ENCODE data around the gene SLC25A11.

The SLC25A11 gene

GRCh38 chr17:4901108-4901647, 38.7 kb downstream of the SLC25A11 start:
- Histone ChIP-seq H3K27me3 (ENCODE audit: insufficient read depth, low read length, poor library complexity) (no peaks in the 10 kb centered on the region), H3K36me3 (ENCODE audit: insufficient read depth, low read length) (peaks cover 12% of the 10 kb centered on the region), H3K4me1 (ENCODE audit: insufficient read depth, low read length) (peaks cover 20% of the 10 kb centered on the region), H4K20me1 (ENCODE audit: insufficient read depth, low read length) (peaks cover 3% of the 10 kb centered on the region), H3K79me2 (ENCODE audit: insufficient read depth, low read length) (no peaks in the 10 kb centered on the region), H3K4me3 (ENCODE audit: low read depth in 1 of 2, low read length in 2 of 2) (no peak overlapping the region), H3K9me3 (ENCODE audit: insufficient read depth, low read length, severe bottlenecking) (no peaks in the 10 kb centered on the region), H3K27ac (ENCODE audit: low read length) (no peak overlapping the region), H2AFZ (ENCODE audit: low read depth, low read length) (no peak overlapping the region), H3K4me2 (ENCODE audit: insufficient read depth, low read length) (no peak overlapping the region), H3K9ac (ENCODE audit: low read depth, low read length) (no peak overlapping the region)
- DNase-seq (no peak), ATAC-seq (ENCODE audit: insufficient read depth, low read depth) (no peak)
- TF ChIP-seq EZH2 (IDR thresholded peaks at IDR 0.05; ENCODE audit: borderline replicate concordance, low read depth, low read length, severe bottlenecking) (no peak), CTCF (IDR thresholded peaks at IDR 0.05; ENCODE audit: borderline replicate concordance, extremely low read depth, low read length, poor library complexity, severe bottlenecking) (no peak)

GRCh38 chr17:4900231-4901107, 39.4 kb downstream of the SLC25A11 start:
- H3K4me3 ChIP-seq (ENCODE audit: low read depth in 1 of 2, low read length in 2 of 2): no peak overlapping the region
- no peaks in the 10 kb centered on the region for H3K9me3 ChIP-seq (ENCODE audit: insufficient read depth, low read length, severe bottlenecking)
- H3K27ac ChIP-seq (ENCODE audit: low read length): no peak overlapping the region
- H3K4me2 ChIP-seq (ENCODE audit: insufficient read depth, low read length): no peak overlapping the region
- peaks cover 19% of the 10 kb centered on the region for H3K36me3 ChIP-seq (ENCODE audit: insufficient read depth, low read length)
- H3K79me2 ChIP-seq (ENCODE audit: insufficient read depth, low read length): no peaks in the 10 kb centered on the region
- H3K9ac ChIP-seq (ENCODE audit: low read depth, low read length): no peak overlapping the region
- DNase-seq (no peak), ATAC-seq (ENCODE audit: insufficient read depth, low read depth) (no peak)
- TF ChIP-seq CTCF (IDR thresholded peaks at IDR 0.05; ENCODE audit: borderline replicate concordance, extremely low read depth, low read length, poor library complexity, severe bottlenecking): no peak
- H2AFZ ChIP-seq (ENCODE audit: low read depth, low read length): no peak overlapping the region
- peaks cover 3% of the 10 kb centered on the region for H4K20me1 ChIP-seq (ENCODE audit: insufficient read depth, low read length)
- peaks cover 20% of the 10 kb centered on the region for H3K4me1 ChIP-seq (ENCODE audit: insufficient read depth, low read length)
- no peaks in the 10 kb centered on the region for H3K27me3 ChIP-seq (ENCODE audit: insufficient read depth, low read length, poor library complexity)

GRCh38 chr17:4899341-4900230, 40.3 kb downstream of the SLC25A11 start, which contains the start of gene C17orf107:
C17orf107 (plus strand) TSS chr17:4899536; CDS start chr17:4899763, 227 bp downstream.
- Histone ChIP-seq H3K9me3 (ENCODE audit: insufficient read depth, low read length, severe bottlenecking) (no peaks in the 10 kb centered on the region), H3K9ac (ENCODE audit: low read depth, low read length) (no peak within 1 kb of the TSS), H3K4me2 (ENCODE audit: insufficient read depth, low read length) (no peak within 1 kb of the TSS), H3K27ac (ENCODE audit: low read length) (no peak within 1 kb of the TSS), H3K79me2 (ENCODE audit: insufficient read depth, low read length) (no peaks in the 10 kb centered on the region), H3K36me3 (ENCODE audit: insufficient read depth, low read length) (peaks cover 27% of the 10 kb centered on the region), H3K4me3 (ENCODE audit: low read depth in 1 of 2, low read length in 2 of 2) (no peak within 1 kb of the TSS), H3K4me1 (ENCODE audit: insufficient read depth, low read length) (peaks cover 20% of the 10 kb centered on the region), H4K20me1 (ENCODE audit: insufficient read depth, low read length) (peaks cover 3% of the 10 kb centered on the region), H3K27me3 (ENCODE audit: insufficient read depth, low read length, poor library complexity) (no peaks in the 10 kb centered on the region), H2AFZ (ENCODE audit: low read depth, low read length) (no peak within 1 kb of the TSS)
- ATAC-seq (ENCODE audit: insufficient read depth, low read depth) (no peak), DNase-seq (no peak)
- no peak for TF ChIP-seq EZH2 (IDR thresholded peaks at IDR 0.05; ENCODE audit: borderline replicate concordance, low read depth, low read length, severe bottlenecking)
- no peak for TF ChIP-seq CTCF (IDR thresholded peaks at IDR 0.05; ENCODE audit: borderline replicate concordance, extremely low read depth, low read length, poor library complexity, severe bottlenecking)

Measured in DND-41 (cell line).